H1 (cell line): ENCODE results near the gene PIP5K1B. TPM values are rescaled to one million over a fixed set of nuclear protein-coding genes. Genes with fewer than 3 reads are reported as not detected.

ENCODE experiments used
- CBX8 ChIP-seq: fragments of 300-800, 300-1000 bp; sonication (generic); IDR thresholded peaks from 2 replicates; pipeline ENCODE4 v1.7.1; 2016; ENCODE audit warnings: low read depth, low read length, borderline replicate concordance
- CHD7 ChIP-seq: fragments of 300-600 bp; sonication (generic); IDR thresholded peaks from 2 replicates; pipeline ENCODE4 v1.7.1; 2012; ENCODE audit warnings: low read length, moderate library complexity, mild to moderate bottlenecking, inconsistent platforms; ENCODE audit not compliant: insufficient replicate concordance
- RFX5 ChIP-seq: IDR thresholded peaks from 2 replicates; pipeline ENCODE4 v1.6.1; 2011; ENCODE audit warnings: low read depth, low read length, improper control_type of control experiment, borderline replicate concordance
- polyA plus RNA-seq, 7 experiments: library from polyadenylated mRNA; depleted of rRNA in 3 of 7; stranded (reverse) in 5 of 7; unstranded in 2 of 7; fragments of >200 nt in 5 of 7; fragments of 200-250 nt in 2 of 7; gene quantifications; 1 replicate in 5 of 7; 2 replicates in 1 of 7; 4 replicates in 1 of 7; pipeline versions ENCODE4 v1.2.1 to v1.2.3, GENCODE V29; 2011 to 2013; ENCODE audit warnings: missing spikeins in 2 of 7, mixed read lengths in 2 of 7
- total RNA-seq: library from RNA; stranded (reverse); fragmentation: NEBNext Ultra II Directional; extraction: Animal tissue kit (Norgen Biotek cat#: 25700); gene quantifications from 2 replicates; pipeline ENCODE4 v1.2.1, GENCODE V29; 2021

Gene PIP5K1B
- total and polyA plus RNA-seq, 2 of the 8 experiments (the other 6 are each of a cell fraction or from before 2014, with no cell fraction given): 4.7 to 7.7 TPM

GRCh38 chr9:68721666-68722330 is 16.8 kb downstream of the PIP5K1B start (continued):
- no peak for TF ChIP-seq CHD7
- TF ChIP-seq RFX5: no peak
- TF ChIP-seq CBX8: no peak
